Hepatic stellate cell (primary cell): ENCODE measurements around the gene ZNF672.
"Not testable (repeated sequence)": the region's sequence is repeated elsewhere in the genome, so short reads cannot be mapped to it uniquely, and the experiment has no call there.

Experiments
- DNase-seq: peaks from one replicate; pipeline ENCODE4 v3.0.0; 2011; ENCODE audit warnings: low spot score

ZNF672 gene

DNA sequence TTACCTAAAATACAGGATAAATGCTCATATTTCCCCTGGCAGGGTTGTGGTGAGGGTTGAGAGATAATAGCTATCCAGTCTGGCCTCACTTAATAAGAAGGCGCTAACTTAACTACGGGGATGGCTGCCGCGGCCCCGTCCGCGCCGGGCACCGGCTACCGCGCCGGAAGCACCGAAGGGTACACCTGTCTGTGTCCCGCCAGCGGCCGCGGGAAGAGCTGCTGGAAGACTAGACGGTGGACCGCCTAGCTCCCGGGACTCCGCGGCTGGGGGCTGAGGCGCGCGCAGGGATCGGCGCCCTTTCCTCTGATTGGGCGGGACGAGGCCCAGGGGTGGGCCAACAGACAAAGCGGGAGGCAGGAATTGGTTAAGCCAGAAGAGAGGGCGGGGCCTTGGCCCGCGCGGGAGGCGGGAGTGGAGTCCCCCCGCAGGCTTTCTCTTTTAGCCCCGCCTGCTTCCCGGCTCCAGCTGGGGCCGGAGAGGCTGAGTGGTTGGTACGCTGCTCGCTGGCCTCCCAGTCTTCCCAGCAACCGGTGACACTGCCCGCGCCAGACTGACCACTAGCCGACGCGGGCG is at the start of gene ZNF672:
TSS of gene ZNF672 (plus strand) at position 444 of the 576 bp plus-strand sequence. CDS start 9,051 bp downstream, outside the sequence.
- DNase-seq = peak; percentile 96

DNA sequence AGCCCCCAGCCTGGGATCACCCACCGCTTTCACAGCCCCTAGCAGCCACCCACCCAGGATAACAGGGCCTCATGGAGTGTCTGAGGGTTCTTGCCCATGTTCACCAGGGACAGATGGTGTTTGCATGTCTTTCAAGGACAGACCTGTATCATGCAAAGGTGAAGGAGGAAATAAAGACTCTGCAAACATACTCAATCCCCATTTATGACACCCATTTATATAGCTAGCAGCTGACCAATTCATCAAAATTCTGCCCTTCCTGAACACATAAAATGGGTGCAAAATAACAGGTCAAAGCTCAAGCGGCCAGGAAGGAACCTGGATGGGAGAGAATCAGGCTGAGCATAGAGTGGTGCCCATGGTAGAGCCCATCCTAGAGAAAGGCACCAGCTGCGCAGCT is 49.7 kb upstream of the ZNF672 start:
- no peak for DNase-seq

DNA sequence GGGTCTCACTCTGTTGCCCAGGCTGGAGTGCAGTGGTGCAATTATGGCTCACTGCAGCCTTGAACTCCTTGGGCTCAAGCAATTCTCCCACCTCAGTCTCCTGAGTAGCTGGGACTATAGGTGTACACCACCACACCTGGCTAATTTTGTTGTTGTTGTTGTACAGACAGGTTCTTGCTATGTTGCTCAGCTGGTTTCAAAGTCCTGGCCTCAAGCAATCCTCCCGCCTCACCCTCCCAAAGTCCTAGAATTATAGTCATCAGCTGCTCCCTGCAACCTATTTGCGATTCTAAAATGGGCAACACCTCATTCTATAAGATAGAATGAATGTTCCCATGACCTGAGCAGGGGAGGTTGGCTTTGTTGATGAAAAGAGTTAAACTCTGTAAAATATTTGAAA is 48.7 kb upstream of the ZNF672 start:
- not testable (repeated sequence) for DNase-seq

DNA sequence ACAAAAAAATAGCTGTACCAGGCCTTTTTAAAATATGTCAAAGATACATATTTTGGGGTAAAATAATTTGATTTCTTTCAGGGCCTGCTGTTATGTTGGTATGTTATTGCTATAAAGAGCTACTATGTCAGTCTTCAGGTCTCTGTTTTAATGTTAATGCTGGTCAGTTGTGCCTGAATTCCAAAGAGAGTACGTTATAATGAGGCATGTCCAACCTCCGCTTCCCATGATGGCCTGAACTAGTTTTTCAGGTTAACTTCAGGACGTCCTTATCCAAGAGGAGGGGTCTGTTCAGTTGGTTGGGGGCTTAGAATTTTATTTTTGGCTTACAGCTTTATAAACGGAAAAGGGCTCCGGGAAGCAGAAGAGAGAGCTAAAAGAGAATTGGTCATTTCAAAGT is 47.6 kb upstream of the ZNF672 start:
- no peak for DNase-seq

DNA sequence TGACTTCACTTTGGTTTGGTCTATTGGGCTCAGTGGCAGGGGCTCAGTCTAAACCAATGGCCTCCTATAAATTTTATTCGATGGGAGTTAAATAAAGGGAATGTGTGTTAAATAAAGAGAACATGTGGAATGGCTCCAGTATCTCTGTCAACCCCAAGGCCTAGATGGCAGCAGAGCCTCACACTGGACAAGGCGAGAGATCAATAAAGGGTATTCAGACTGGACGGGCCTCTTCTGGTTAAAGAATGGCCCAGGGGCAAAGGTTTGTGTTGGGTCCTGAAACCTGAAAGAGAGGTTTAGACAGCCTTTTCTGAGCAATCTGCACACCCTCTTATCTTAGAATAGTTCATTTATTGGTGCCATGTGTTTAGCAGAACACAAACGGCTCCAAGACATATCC is 47.0 kb upstream of the ZNF672 start:
- DNase-seq = no peak

DNA sequence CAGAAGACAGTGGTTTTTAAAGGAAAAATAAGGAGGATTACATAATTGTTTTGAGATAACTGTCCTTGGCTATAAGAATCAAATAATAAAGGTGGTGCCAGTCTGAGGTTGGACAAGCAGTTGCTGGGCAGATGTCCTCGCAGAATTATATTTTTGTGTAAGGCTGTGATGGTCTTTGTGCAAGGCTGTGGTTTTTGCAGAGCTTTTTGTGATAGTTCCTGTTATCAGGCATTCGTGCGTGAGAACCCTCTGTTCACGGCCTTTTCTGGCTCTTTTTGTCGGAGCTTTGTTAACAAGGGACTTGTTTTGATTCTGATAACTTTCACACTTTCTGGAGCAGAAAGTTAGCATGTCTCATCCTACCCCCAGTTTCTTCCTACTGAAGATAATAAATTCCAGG is 45.7 kb upstream of the ZNF672 start:
- DNase-seq = no peak

DNA sequence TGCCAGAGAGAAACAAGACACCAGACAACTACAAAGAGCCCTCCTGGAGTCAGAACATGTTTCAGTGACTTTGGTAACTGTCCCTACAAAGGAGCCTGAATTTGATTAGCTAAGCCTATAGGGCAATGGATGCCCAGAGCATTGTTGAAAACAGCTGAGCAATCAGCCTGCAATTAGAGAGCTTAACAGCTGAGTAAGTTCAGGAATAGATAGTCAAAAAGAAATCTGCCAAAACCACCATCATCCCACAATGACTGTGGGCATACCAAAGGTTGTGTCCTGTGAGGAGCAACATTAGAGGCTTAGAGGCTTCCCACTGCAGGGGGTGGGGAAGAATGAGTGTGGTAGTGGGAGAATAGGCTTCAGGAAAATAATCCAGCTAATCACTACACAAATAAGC is 44.4 kb upstream of the ZNF672 start:
- DNase-seq = no peak

DNA sequence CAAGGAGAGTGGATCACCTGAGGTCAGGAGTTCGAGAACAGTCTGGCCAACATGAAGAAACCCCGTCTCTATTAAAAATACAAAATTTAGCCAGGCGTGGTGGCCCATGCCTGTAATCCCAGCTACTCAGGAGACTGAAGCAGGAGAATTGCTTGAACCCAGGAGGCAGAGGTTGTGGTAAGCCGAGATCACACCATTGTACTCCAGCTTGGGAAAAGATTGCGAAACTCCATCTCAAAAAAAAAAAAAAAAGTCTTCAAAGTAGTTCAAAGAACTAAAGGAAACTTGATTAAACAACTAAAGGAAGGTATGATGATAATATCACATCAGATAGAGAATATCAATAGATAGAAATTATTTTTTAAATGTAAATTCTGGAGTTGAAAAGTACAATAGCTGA is 43.4 kb upstream of the ZNF672 start:
- not testable (repeated sequence) for DNase-seq

DNA sequence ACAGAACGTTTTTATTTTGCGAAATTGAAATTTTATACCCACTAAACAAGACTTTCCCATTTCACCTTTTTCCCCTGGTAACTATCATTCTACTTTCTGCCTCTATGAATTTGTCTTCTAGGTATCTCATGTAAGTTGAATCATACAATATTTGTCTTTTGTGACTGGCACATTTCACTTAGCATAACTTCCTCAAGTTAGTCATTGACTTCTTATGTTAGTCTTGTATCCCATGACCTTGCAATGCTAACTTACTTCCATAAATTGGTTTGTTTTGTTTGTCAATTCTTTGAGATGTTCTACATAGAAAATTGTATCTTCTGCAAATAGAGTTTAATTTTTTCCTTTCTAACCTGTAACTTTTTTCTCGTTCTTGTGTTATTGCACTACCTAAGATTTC is 39.2 kb upstream of the ZNF672 start:
- DNase-seq = no peak

DNA sequence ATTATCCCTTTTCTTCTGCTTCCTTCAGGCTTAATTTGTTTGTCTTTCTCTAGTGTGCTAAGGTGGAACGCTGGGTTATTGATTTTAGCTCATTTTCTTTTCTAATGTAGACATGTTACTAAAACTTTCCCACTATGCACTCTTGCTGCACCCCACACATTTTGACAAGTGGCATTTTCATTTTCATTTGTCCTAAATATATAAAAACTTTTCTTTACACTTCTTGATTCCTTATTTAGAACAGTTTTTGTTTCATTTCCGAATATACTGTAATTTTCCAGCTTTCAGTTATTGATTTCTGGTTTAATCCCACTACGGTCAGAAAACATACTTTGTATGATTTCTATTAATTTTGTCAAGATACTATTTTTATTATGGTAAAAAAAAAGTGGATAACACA is 37.6 kb upstream of the ZNF672 start:
- no peak for DNase-seq

DNA sequence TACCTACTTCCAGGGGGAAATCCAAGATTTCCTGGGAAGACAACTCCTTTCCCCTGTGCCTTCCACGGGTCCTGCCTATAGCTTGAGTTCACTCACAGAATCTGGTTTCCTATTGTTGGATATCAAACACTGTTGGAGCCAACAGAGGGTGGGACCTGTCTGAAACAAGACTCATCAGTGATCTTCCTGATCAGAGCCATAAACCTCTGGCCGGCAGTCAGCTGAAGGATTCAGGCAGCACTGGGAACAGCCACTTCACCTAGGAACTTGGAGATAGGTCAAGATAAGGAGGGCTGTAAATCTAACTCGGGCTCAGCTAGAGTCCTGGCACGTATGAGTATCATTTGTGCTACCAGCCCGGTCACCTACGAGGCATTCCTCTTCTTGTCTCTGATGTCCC is 35.6 kb upstream of the ZNF672 start:
- no peak for DNase-seq

DNA sequence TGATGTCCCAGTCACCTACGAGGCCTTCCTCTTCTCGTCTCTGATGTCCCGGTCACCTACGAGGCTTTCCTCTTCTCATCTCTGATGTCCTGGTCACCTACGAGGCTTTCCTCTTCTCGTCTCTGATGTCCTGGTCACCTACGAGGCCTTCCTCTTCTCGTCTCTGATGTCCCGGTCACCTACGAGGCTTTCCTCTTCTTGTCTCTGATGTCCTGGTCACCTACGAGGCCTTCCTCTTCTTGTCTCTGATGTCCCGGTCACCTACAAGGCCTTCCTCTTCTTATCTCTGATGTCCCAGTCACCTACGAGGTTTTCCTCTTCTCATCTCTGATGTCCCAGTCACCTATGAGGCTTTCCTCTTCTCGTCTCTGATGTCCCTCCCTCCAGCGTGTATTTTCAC is 34.5 kb upstream of the ZNF672 start:
- not testable (repeated sequence) for DNase-seq

DNA sequence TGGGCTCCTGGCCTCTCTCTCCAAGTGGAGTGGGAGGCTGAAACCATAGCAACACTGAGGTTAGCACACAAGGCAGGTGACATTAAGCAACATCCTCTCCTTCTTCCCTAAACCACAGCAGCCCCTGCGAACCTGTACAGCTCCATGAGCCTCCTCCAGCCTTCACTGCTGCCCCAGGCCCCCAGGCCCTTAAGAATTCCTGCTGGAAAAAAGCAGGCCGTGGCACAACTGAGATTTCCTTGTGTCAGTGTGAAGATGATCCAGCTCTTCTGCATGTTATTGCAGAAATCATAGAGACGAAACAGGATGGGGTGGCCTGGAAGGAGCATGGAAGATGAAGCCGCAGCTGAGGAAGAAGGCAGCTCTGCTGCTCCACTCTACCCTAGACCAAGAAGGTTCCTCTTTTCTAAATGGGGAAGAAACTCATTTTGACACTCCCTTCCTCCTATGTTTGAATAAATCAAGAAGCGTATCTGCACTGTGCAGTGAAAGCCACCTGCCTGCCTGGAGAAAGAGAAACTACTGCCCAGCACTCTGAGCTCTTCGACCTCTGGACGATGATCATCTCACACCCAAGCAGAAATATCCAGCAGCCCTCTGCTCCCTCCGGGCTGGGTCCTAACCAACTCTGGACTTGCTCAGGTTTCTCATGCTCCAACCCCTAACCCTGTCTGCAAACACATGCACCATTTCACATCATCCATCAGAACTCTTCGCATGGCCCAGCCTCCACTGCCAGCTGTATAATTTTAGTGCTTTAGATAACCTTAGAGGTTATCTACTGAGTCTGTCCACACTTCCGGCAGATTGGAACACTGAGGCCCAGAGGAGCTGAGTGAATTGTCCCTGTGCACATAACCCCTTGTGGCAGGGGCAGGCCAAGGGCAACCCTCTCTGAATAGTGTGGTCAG is 33.0 kb upstream of the ZNF672 start:
- DNase-seq = no peak

DNA sequence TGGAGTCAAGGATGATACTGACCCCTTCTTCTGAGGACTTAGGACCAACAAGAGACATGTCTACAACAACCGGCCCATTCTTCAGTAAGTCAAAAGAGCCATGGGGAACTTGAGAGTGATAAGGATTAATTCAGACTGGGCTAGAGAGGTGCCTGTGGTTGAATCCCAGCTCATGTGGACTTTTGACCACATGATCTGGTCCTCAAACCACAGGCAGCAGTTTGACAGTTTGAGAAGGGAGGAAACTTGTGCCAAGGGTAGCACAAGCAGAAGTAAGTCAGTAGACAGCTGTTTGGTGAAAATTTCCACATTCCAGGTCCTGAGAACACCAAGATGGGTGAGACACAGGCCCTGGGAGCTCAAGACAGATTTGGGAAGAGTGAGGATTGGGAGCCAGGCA is 32.1 kb upstream of the ZNF672 start:
- no peak for DNase-seq

DNA sequence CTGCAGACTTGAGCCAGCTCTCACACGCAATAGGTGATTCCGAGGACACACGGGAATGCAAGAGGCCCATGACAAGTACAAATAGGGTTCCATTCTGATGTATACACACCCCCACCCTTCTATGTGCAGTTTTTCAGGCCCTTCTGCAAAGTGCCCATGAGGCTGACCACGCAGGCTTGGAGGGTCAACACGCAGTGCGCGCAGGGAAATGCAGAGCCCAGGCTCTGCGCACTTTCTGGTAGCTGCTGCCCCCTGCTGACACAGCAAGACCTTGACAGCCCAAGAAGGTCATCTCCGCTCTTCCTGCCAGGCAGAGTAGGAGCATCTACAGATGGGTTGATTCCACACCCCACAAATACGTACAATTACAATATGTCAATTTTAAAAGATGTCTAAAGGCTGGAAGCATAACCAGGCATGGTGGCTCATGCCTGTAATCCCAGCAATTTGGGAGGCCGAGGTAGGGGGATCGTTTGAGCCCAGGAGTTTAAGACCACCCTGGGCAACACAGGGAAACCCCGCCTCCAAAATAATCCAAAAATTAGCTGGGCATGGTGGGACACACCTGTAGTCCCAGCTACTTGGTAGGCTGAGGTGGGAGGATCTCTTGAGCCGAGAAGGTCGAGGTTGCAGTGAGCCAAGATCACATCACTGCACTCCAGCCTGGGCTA is 30.8 kb upstream of the ZNF672 start:
- DNase-seq = peak; percentile 56

DNA sequence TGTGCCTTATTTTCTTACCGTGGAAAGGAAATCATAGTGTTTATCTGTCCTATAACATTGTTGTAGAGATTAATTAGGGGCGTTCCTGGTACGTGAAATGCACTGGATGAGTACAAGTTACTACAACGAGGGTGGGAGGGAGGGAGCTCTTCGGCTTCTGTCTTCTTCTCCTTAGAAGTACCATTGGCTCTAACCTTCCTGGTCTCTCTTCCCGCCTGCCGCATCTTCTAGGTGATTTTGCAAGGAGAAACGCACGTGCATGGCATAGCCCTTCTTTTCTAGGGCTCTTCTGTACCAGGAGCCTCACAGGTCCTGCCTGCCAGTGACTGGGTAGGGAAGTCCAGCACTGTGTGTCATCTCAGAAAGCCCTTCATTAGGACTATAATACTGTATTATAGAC is 29.1 kb upstream of the ZNF672 start:
- DNase-seq = no peak

DNA sequence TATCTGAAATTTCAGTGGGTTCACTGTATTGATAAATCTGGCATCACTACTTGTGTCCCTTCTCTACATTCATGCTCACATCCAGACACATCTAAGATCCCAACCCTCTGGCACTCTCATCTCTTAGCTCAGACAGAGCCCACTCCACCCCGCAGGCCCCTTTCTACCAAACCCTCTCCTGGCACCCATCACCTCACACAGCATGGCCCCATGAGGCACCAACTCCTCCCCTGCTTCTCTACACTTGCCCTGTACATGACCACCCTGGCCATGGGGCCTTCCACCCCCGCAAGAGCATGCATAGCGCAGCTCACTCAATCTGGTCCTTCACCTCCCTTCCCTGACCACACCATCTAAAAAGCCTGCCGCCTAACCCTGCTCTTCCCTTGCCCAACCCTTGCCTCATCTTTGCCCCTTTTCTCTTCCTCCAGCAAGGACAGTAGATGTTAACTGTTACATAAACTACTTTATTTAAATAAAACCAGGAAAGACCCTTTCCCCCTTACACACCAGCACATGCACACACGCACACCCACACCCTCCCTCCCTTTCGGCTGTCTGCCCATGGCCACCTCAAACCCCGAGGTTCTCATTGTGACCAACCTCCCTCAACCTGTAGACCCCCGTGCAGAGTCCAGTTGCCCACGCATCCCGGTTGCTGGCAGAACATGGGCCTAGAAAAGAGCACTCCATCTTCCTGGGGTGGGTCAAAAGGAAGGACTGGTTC is 27.9 kb upstream of the ZNF672 start:
- no peak for DNase-seq

DNA sequence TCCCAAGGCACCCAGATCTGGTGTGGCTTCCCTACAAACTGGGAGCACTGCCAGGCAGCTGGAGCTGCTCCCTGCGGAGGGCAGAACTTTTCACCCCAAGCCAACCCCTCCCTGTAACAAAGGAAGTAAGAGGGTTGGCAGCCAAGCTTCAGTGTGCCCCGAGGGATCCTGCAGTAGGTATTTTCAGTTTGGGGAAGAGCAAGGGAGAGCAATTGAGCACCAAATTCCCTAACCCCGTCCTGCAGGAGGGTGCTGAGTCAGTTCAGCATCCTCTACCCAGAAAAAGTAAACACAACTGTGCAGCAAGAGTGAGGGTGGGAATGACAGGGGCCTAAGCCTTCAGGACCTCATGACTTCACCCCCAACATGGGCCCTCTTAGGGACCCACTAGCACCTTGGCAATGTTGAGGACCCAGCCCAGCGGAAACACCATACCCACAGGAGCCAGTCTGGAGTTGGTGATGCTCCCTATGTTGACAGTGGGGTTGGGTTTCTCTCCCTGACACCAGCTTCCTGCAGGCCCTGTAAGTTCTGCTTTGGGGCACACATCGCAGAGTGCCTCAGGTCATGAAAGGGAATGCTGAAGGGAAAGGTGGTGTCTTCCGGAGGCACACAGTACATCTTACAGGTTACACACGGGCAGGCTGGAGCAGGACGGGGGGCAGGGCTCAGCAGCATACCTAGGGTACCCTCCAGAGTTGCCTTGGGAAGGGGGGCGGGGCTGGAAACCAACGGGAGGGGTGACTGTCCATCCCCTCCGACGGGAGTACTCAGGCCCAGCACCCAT is 27.1 kb upstream of the ZNF672 start:
- DNase-seq = peak; percentile 50

DNA sequence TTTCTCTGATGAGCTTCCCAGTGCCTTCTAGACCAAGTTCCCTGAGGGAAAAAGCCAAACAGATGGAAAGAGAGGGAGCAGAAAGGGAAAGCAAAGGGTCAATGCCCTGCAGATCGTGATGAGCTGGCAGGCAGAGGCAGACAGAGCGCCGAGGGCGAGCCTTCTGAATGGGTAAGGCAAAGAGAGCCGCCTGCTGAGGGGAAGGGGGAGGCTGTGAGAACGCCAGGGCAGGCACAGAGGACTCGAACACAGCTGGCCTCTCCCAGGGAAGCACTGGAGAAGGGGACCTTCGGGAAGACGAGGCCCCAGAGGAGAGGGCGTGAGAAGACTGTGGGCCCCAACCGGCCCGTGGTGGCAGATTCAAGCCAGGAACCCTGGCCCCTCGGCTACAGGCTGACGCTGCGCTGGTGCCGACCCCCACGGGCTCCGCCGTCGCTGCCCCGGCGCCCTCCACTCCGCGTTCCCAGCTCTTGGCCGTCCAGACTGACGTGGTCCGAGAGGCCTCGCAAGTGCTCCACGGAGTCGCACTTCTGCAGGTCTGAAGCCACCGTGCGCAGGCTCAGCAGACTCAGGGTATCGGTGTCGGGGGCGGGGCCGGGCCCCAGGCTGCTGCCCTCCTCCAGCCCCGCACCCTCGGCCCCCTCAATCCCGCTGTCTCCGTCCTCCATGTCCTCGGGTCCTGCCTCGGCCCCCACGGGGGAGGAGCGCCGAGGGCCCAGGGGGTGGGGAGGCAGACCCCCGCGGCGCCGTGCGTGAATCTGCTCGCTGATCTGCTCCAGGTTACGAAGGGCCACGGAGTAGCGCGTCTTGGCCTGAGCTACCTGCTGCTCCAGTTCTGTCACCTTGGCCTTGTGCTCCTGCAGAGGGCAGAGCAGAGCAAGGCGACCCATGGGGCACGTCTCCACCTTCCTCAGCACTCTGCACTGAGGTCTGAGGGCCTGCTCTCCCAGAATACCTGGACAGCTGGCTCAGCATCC is 26.2 kb upstream of the ZNF672 start:
- no peak for DNase-seq

DNA sequence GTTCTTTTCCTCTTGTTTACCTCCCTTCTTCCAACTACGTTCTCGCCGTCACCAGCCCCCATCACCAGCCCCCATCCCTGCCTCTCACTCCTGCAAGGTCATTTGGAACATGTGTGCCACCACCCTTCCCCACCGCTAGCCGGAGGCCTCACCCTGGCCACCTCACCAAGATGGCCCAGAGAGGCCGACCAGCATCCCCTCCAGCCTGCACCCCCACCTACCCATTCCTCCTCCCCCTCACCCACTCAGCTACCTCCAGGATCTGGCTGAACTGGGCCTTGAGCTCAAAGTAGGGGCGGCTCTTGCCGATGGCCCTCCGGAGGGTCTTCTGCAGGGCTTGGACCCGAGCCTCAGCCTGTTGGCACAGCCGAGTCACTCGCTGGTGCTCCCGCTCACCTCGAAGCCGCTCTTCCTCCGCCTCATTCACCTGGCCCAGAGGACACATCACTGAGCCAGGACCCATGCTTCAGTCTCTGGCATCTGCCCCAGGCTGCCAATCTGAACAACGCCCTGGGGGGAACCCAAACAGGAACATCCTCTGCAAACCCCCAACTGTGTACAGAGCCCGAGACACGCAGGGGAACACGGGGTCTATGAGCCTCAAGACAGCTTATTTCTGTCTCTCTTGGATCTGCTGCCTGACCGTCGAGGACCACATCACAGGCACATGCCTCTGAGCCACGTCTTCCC is 25.1 kb upstream of the ZNF672 start:
- no peak for DNase-seq
